WTC11 (cell line): Measurements from ENCODE around the gene WDFY4. TPM values are rescaled to one million over a fixed set of nuclear protein-coding genes. Genes with fewer than 3 reads are reported as not detected.
A peak's percentile ranks its signal among the peaks of the same experiment; 100 is the strongest.

Source experiments
- ATAC-seq: fragments of 200-7000 bp; cut with Tn5 transposase; 2 replicates; pipeline ENCODE4 v1.10.0; 2021; ENCODE audit warnings: mild to moderate bottlenecking, moderate library complexity
- CTCF ChIA-PET: fragments of 300-600 bp; sonication (Branson Sonifier 250); formaldehyde crosslinking; loops from one replicate; lab custom pipeline; 2021; ENCODE audit warnings: antibody characterized with exemption; lab: Charles Lee
- POLR2A ChIA-PET: fragments of 350-600 bp; sonication (Branson Sonifier 250); formaldehyde crosslinking; loops from one replicate; lab custom pipeline; 2021; ENCODE audit warnings: antibody characterized with exemption; lab: Charles Lee
- DNase-seq: peaks from one replicate; pipeline ENCODE4 v3.0.0; 2021; ENCODE audit warnings: low spot score
- H3K27ac Mint-ChIP-seq: 2 replicates; pipeline ENCODE4 v1.8.0; 2021; ENCODE audit warnings: mixed read lengths
- H3K27me3 Mint-ChIP-seq: 2 replicates; pipeline ENCODE4 v1.8.0; 2021; ENCODE audit warnings: low read depth, mild to moderate bottlenecking, moderate library complexity, mixed read lengths
- H3K36me3 Mint-ChIP-seq: 2 replicates; pipeline ENCODE4 v1.8.0; 2021; ENCODE audit warnings: mixed read lengths
- H3K4me1 Mint-ChIP-seq: 2 replicates; pipeline ENCODE4 v1.8.0; 2022; ENCODE audit warnings: mixed read lengths
- H3K4me3 Mint-ChIP-seq: 2 replicates; pipeline ENCODE4 v1.8.0; 2021; ENCODE audit warnings: mild to moderate bottlenecking, moderate library complexity, mixed read lengths
- H3K9me3 Mint-ChIP-seq: 2 replicates; pipeline ENCODE4 v1.8.0; 2021; ENCODE audit warnings: mixed read lengths
- ATF1 ChIP-seq: sonication (generic); formaldehyde crosslinking; IDR thresholded peaks from 2 replicates; pipeline ENCODE4 v1.8.1; 2023; ENCODE audit warnings: mild to moderate bottlenecking, moderate library complexity, missing genetic modification reagents
- ETV6 ChIP-seq: sonication (generic); formaldehyde crosslinking; IDR thresholded peaks from 2 replicates; pipeline ENCODE4 v1.8.1; 2022; ENCODE audit warnings: mild to moderate bottlenecking, missing genetic modification reagents
- IRF2 ChIP-seq: sonication (generic); formaldehyde crosslinking; IDR thresholded peaks from 2 replicates; pipeline ENCODE4 v1.8.0; 2022; ENCODE audit warnings: low read depth, missing genetic modification reagents, borderline replicate concordance
- JUN ChIP-seq: sonication (generic); formaldehyde crosslinking; IDR thresholded peaks from 2 replicates; pipeline ENCODE4 v1.8.0; 2023; ENCODE audit warnings: mild to moderate bottlenecking, missing genetic modification reagents
- MXD4 ChIP-seq: fragments of 250-450 bp; sonication (Bioruptor Pico); IDR thresholded peaks from 2 replicates; pipeline ENCODE4 v1.8.0; 2021; ENCODE audit warnings: mild to moderate bottlenecking, moderate library complexity, borderline replicate concordance
- NFE2L1 ChIP-seq: sonication (generic); formaldehyde crosslinking; IDR thresholded peaks from 2 replicates; pipeline ENCODE4 v1.8.1; 2023; ENCODE audit warnings: missing genetic modification reagents
- NFYB ChIP-seq: sonication (generic); formaldehyde crosslinking; conservative IDR thresholded peaks from 2 replicates; pipeline ENCODE4 v1.8.0; 2022; ENCODE audit warnings: low read depth, missing genetic modification reagents
- NR3C1 ChIP-seq: sonication (generic); formaldehyde crosslinking; conservative IDR thresholded peaks from 2 replicates; pipeline ENCODE4 v1.8.1; 2023; ENCODE audit warnings: low read depth, mild to moderate bottlenecking, missing genetic modification reagents
- PRRX2 ChIP-seq: fragments of 250-450 bp; sonication (Bioruptor Pico); IDR thresholded peaks from 2 replicates; pipeline ENCODE4 v1.8.0; 2021; ENCODE audit warnings: mild to moderate bottlenecking
- SMAD4 ChIP-seq: sonication (generic); formaldehyde crosslinking; IDR thresholded peaks from 2 replicates; pipeline ENCODE4 v1.8.0; 2022; ENCODE audit warnings: mild to moderate bottlenecking, missing genetic modification reagents
- SP1 ChIP-seq: sonication (generic); formaldehyde crosslinking; conservative IDR thresholded peaks from 2 replicates; pipeline ENCODE4 v1.8.1; 2022; ENCODE audit warnings: missing genetic modification reagents
- ZNF138 ChIP-seq: sonication (generic); formaldehyde crosslinking; conservative IDR thresholded peaks from 2 replicates; pipeline ENCODE4 v1.8.1; 2022; ENCODE audit warnings: mild to moderate bottlenecking, moderate library complexity, missing genetic modification reagents
- ZNF671 ChIP-seq: fragments of 250-450 bp; sonication (Bioruptor Pico); IDR thresholded peaks from 2 replicates; pipeline ENCODE4 v1.8.0; 2021; ENCODE audit warnings: mild to moderate bottlenecking
- total RNA-seq: library from RNA; stranded (reverse); gene quantifications from 3 replicates; pipeline ENCODE4 v1.2.3, GENCODE V29; 2021
- TF ChIP-seq, protein P1 (sequence below): sonication (generic); formaldehyde crosslinking; IDR thresholded peaks from 2 replicates; pipeline ENCODE4 v1.8.0; 2022; ENCODE audit warnings: mild to moderate bottlenecking, missing genetic modification reagents
- TF ChIP-seq, protein P2 (sequence below): fragments of 200-600 bp; IDR thresholded peaks from 2 replicates; pipeline ENCODE4 v1.8.0; 2022; ENCODE audit warnings: antibody characterized with exemption
- TF ChIP-seq, protein P3 (sequence below): sonication (generic); formaldehyde crosslinking; IDR thresholded peaks from 2 replicates; pipeline ENCODE4 v1.8.1; 2023; ENCODE audit warnings: mild to moderate bottlenecking, missing genetic modification reagents
- TF ChIP-seq, protein P4 (sequence below): sonication (generic); formaldehyde crosslinking; IDR thresholded peaks from 2 replicates; pipeline ENCODE4 v1.8.1; 2023; ENCODE audit warnings: mild to moderate bottlenecking, missing genetic modification reagents, moderate library complexity
- TF ChIP-seq, protein P5 (sequence below): sonication (generic); formaldehyde crosslinking; IDR thresholded peaks from 2 replicates; pipeline ENCODE4 v1.8.1; 2023; ENCODE audit warnings: mild to moderate bottlenecking, moderate library complexity, missing genetic modification reagents
- TF ChIP-seq, protein P6 (sequence below): sonication (generic); formaldehyde crosslinking; IDR thresholded peaks from 2 replicates; pipeline ENCODE4 v1.8.1; 2023; ENCODE audit warnings: mild to moderate bottlenecking, missing genetic modification reagents

The WDFY4 gene
- total RNA-seq, 1 experiment from 2014 or later = 0.13 TPM

DNA sequence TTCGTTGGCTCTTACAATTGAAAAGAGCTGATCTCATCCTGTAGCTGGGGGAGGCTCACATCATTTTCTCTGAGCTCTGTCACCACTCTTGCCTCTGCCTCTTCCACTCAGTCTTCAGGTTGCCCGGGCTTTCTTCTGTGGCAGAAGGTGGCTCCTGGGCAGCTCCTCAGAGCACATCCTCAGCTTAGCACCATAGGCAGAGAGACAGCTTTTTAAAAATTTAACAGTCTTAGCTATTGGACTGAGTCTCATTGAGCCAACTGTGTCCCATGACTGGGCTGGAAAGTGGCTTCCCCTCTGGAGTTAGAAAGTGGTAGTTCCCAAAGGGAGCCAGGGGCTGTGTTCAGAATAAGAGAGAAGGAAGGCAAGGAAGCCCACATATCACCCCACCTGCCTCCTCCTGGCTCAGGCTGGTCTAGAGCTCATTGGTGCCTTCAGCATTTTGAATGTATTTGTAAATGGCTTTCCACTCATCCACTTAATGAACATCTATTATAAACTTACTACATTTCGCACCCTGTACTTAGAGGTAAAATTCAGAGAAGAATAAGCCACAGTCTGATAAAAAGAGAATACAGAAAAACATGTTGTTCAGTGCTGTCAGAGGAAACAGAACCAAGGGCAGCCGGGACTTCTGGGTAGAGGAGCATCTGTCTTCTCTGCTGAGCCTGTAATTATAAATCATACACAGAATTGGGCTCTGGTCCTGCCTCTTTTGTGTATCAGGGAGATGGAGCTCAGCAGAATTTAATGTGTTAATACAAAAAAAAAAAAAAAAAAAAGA lies 119.3 kb downstream of the WDFY4 start:
- H3K27ac Mint-ChIP-seq = no peak overlapping the region
- peaks cover 22% of the 10 kb centered on the region for H3K4me1 Mint-ChIP-seq
- no peaks in the 10 kb centered on the region for H3K36me3 Mint-ChIP-seq
- TF ChIP-seq ATF1 (CRISPR knock-in tag) (no peak), ETV6 (CRISPR knock-in tag) (no peak), MXD4 (no peak), JUN (CRISPR knock-in tag) (no peak), SMAD4 (CRISPR knock-in tag) (no peak), PRRX2 (CRISPR knock-in tag) (no peak), SP1 (no peak), NR3C1 (CRISPR knock-in tag) (no peak), ZNF138 (CRISPR knock-in tag) (no peak), ZNF671 (CRISPR knock-in tag) (no peak), NFE2L1 (CRISPR knock-in tag) (no peak), IRF2 (CRISPR knock-in tag) (no peak), NFYB (CRISPR knock-in tag) (no peak)
- TF ChIP-seq, protein P1, sequence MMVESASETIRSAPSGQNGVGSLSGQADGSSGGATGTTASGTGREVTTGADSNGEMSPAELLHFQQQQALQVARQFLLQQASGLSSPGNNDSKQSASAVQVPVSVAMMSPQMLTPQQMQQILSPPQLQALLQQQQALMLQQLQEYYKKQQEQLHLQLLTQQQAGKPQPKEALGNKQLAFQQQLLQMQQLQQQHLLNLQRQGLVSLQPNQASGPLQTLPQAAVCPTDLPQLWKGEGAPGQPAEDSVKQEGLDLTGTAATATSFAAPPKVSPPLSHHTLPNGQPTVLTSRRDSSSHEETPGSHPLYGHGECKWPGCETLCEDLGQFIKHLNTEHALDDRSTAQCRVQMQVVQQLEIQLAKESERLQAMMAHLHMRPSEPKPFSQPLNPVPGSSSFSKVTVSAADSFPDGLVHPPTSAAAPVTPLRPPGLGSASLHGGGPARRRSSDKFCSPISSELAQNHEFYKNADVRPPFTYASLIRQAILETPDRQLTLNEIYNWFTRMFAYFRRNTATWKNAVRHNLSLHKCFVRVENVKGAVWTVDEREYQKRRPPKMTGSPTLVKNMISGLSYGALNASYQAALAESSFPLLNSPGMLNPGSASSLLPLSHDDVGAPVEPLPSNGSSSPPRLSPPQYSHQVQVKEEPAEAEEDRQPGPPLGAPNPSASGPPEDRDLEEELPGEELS (CRISPR knock-in tag) = no peak
- TF ChIP-seq, protein P2, sequence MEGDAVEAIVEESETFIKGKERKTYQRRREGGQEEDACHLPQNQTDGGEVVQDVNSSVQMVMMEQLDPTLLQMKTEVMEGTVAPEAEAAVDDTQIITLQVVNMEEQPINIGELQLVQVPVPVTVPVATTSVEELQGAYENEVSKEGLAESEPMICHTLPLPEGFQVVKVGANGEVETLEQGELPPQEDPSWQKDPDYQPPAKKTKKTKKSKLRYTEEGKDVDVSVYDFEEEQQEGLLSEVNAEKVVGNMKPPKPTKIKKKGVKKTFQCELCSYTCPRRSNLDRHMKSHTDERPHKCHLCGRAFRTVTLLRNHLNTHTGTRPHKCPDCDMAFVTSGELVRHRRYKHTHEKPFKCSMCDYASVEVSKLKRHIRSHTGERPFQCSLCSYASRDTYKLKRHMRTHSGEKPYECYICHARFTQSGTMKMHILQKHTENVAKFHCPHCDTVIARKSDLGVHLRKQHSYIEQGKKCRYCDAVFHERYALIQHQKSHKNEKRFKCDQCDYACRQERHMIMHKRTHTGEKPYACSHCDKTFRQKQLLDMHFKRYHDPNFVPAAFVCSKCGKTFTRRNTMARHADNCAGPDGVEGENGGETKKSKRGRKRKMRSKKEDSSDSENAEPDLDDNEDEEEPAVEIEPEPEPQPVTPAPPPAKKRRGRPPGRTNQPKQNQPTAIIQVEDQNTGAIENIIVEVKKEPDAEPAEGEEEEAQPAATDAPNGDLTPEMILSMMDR = no peak
- TF ChIP-seq, protein P3, sequence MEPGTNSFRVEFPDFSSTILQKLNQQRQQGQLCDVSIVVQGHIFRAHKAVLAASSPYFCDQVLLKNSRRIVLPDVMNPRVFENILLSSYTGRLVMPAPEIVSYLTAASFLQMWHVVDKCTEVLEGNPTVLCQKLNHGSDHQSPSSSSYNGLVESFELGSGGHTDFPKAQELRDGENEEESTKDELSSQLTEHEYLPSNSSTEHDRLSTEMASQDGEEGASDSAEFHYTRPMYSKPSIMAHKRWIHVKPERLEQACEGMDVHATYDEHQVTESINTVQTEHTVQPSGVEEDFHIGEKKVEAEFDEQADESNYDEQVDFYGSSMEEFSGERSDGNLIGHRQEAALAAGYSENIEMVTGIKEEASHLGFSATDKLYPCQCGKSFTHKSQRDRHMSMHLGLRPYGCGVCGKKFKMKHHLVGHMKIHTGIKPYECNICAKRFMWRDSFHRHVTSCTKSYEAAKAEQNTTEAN = no peak
- TF ChIP-seq, protein P4, sequence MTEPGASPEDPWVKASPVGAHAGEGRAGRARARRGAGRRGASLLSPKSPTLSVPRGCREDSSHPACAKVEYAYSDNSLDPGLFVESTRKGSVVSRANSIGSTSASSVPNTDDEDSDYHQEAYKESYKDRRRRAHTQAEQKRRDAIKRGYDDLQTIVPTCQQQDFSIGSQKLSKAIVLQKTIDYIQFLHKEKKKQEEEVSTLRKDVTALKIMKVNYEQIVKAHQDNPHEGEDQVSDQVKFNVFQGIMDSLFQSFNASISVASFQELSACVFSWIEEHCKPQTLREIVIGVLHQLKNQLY (CRISPR knock-in tag) = no peak
- TF ChIP-seq, protein P5, sequence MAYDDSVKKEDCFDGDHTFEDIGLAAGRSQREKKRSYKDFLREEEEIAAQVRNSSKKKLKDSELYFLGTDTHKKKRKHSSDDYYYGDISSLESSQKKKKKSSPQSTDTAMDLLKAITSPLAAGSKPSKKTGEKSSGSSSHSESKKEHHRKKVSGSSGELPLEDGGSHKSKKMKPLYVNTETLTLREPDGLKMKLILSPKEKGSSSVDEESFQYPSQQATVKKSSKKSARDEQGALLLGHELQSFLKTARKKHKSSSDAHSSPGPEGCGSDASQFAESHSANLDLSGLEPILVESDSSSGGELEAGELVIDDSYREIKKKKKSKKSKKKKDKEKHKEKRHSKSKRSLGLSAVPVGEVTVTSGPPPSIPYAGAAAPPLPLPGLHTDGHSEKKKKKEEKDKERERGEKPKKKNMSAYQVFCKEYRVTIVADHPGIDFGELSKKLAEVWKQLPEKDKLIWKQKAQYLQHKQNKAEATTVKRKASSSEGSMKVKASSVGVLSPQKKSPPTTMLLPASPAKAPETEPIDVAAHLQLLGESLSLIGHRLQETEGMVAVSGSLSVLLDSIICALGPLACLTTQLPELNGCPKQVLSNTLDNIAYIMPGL (CRISPR knock-in tag) = no peak
- TF ChIP-seq, protein P6, sequence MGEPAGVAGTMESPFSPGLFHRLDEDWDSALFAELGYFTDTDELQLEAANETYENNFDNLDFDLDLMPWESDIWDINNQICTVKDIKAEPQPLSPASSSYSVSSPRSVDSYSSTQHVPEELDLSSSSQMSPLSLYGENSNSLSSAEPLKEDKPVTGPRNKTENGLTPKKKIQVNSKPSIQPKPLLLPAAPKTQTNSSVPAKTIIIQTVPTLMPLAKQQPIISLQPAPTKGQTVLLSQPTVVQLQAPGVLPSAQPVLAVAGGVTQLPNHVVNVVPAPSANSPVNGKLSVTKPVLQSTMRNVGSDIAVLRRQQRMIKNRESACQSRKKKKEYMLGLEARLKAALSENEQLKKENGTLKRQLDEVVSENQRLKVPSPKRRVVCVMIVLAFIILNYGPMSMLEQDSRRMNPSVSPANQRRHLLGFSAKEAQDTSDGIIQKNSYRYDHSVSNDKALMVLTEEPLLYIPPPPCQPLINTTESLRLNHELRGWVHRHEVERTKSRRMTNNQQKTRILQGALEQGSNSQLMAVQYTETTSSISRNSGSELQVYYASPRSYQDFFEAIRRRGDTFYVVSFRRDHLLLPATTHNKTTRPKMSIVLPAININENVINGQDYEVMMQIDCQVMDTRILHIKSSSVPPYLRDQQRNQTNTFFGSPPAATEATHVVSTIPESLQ (CRISPR knock-in tag) = no peak
- TF ChIP-seq, all 79 proteins: peak for 0
- no peak overlapping the region for H3K4me3 Mint-ChIP-seq
- DNase-seq = no peak
- POLR2A ChIA-PET = interaction anchor here (1.0 kb wide), 1 partner anchor 14 kb away, joined by 3 read pairs; no protein-coding TSS in a partner anchor
- CTCF ChIA-PET = interaction anchor here (0.6 to 1.4 kb wide), 3 partner anchors 146 to 360 kb away, joined by 4 to 5 read pairs (median 4); no protein-coding TSS in a partner anchor
- peaks cover 6% of the 10 kb centered on the region for H3K9me3 Mint-ChIP-seq
- peaks cover 10% of the 10 kb centered on the region; the same call in 1 of the 2 replicates for H3K27me3 Mint-ChIP-seq
- ATAC-seq = peak; percentile 49; the same call in 1 of the 2 replicates
